ENCODE results near the gene DYNAP.
A peak's percentile ranks its signal among the peaks of the same experiment; 100 is the strongest.

The DYNAP gene

GRCh38 chr18:54590945-54591344 lies at the start of gene DYNAP:
DYNAP (plus strand) TSS chr18:54591245; CDS start chr18:54591283, 38 bp downstream.
- DNase-seq (ENCODE audit: extremely low spot score, insufficient read length, low read depth) (no peak), FAIRE-seq (no peak)

GRCh38 chr18:54551590-54551989 lies 39.5 kb upstream of the DYNAP start:
- no peak for DNase-seq (ENCODE audit: extremely low spot score, insufficient read length, low read depth)
- no peak for FAIRE-seq

- FAIRE-seq (no peak), DNase-seq (ENCODE audit: extremely low spot score, insufficient read length, low read depth) (no peak)
These were observed 35.8 kb upstream of the DYNAP start for GRCh38 chr18:54555286-54555685.

GRCh38 chr18:54555996-54556395 lies 35.0 kb upstream of the DYNAP start:
- FAIRE-seq (no peak), DNase-seq (ENCODE audit: extremely low spot score, insufficient read length, low read depth) (no peak)

GRCh38 chr18:54557958-54558357 lies 33.1 kb upstream of the DYNAP start:
- DNase-seq (ENCODE audit: extremely low spot score, insufficient read length, low read depth) (no peak), FAIRE-seq (no peak)

- no peak for DNase-seq (ENCODE audit: extremely low spot score, insufficient read length, low read depth)
- peak; percentile 54 for FAIRE-seq
These were observed 32.1 kb upstream of the DYNAP start for GRCh38 chr18:54558609-54559585.

- no peak for FAIRE-seq
- DNase-seq (ENCODE audit: extremely low spot score, insufficient read length, low read depth), result no peak
These were observed 29.3 kb upstream of the DYNAP start for GRCh38 chr18:54561706-54562267.

- FAIRE-seq (no peak), DNase-seq (ENCODE audit: extremely low spot score, insufficient read length, low read depth) (no peak)
These were observed 10.8 kb upstream of the DYNAP start for GRCh38 chr18:54580202-54580729.

GRCh38 chr18:54584065-54584464 lies 7.0 kb upstream of the DYNAP start:
- DNase-seq (ENCODE audit: extremely low spot score, insufficient read length, low read depth) (no peak), FAIRE-seq (no peak)

- FAIRE-seq (no peak), DNase-seq (ENCODE audit: extremely low spot score, insufficient read length, low read depth) (no peak)
These were observed 5.3 kb upstream of the DYNAP start for GRCh38 chr18:54585743-54586142.

GRCh38 chr18:54604211-54604610 lies 13.2 kb downstream of the DYNAP start:
- no peak for DNase-seq (ENCODE audit: extremely low spot score, insufficient read length, low read depth)

GRCh38 chr18:54606835-54607212 lies 15.8 kb downstream of the DYNAP start:
- FAIRE-seq, result no peak
- DNase-seq (ENCODE audit: extremely low spot score, insufficient read length, low read depth), result no peak

More at GRCh38 chr18:54604211-54604610, 13.2 kb downstream of the DYNAP start:
- FAIRE-seq, result no peak

GRCh38 chr18:54607213-54608027 lies 16.4 kb downstream of the DYNAP start:
- DNase-seq (ENCODE audit: extremely low spot score, insufficient read length, low read depth) (no peak), FAIRE-seq (no peak)

GRCh38 chr18:54608028-54608642 lies 17.1 kb downstream of the DYNAP start:
- FAIRE-seq (no peak), DNase-seq (ENCODE audit: extremely low spot score, insufficient read length, low read depth) (no peak)

- FAIRE-seq (no peak), DNase-seq (ENCODE audit: extremely low spot score, insufficient read length, low read depth) (no peak)
These were observed 20.8 kb downstream of the DYNAP start for GRCh38 chr18:54611816-54612215.

GRCh38 chr18:54612237-54612636 lies 21.2 kb downstream of the DYNAP start:
- FAIRE-seq, result no peak
- no peak for DNase-seq (ENCODE audit: extremely low spot score, insufficient read length, low read depth)

GRCh38 chr18:54613174-54613573 lies 22.1 kb downstream of the DYNAP start:
- DNase-seq (ENCODE audit: extremely low spot score, insufficient read length, low read depth) (no peak), FAIRE-seq (no peak)

GRCh38 chr18:54616220-54616848 lies 25.3 kb downstream of the DYNAP start:
- no peak for DNase-seq (ENCODE audit: extremely low spot score, insufficient read length, low read depth)
- FAIRE-seq, result peak; percentile 60

- no peak for DNase-seq (ENCODE audit: extremely low spot score, insufficient read length, low read depth)
- no peak for FAIRE-seq
These were observed 31.0 kb downstream of the DYNAP start for GRCh38 chr18:54622084-54622483.

Data from GM18507 (cell line).